ENCODE results near the gene NHEJ1.

NHEJ1 gene

DNA sequence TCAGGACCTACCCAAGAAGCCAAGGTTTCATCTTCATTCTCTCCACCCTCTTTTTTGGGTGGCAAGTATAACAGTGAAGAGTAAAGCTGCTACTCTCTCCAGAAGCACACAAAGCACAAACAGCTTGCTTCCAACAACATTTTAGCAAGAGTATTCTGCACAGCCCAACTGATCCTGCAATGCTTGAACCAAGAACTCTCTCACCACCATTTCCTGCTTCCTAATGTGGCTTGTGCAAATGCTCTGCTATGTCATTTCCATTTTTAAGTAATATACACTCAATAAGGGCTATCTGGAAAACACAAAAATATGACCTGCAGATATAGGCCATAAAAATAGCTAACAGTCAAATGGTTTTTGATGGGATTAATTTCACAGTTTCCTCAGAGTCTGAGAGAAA lies 75.8 kb downstream of the NHEJ1 start:
- no peak for FAIRE-seq

DNA sequence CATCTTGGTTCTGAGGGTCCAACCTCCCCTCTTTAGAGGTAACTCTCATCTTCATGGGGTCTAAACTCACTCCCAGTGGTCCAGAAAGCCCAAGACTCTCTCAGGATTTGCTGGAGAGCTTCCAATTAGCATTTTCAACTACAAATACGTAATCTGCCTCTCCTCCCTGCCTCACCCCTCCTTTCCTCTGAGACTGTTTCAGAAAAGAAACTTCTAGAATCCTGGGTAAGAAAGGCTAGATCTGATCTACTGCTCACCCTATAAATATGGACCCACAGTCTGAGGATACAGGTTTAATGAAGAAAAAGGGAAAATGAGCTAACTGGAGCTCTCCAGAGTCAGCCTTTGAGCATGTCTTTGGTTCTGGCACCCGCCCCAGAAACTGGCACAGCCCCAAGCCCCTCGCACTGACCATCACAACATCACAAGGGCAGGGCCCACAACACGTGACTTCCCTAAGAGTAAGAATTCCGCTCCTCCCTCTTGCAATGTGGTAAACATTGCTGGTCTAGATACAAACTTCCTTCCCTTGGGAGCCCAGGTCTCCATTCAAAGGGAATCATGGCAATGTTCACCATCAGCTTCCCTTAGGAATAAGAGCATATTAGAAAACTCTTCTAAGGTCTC lies 78.2 kb downstream of the NHEJ1 start:
- FAIRE-seq = no peak

DNA sequence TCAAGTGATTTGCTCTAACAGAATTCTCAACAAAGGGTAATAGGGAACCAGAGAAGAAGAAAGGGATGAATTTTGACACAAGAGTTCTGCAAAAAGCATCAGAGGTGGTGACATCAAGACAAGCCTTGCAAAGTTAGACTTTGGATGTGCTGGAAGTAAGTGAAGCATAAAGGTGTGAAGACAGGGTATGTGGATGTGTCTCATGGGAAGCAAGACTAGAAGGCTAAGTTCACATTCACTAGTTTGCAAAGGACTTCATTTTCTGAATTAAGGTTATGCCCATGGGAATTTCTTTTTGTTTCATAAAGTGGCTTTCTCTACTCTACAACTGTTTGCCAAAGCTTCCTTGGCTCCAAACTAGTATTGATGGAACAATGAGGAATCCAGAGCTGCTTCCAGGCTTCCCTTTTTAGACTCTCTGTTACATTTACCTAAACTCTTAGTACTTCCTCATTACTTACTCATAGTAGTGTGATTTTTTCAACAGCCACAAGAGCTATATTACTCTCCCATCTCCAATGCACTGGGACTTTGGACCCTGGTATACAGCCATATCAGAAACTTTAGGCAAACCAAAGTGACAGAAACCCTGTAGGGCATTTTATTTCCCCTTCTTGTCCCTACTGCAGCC lies 78.8 kb downstream of the NHEJ1 start:
- no peak for FAIRE-seq

DNA sequence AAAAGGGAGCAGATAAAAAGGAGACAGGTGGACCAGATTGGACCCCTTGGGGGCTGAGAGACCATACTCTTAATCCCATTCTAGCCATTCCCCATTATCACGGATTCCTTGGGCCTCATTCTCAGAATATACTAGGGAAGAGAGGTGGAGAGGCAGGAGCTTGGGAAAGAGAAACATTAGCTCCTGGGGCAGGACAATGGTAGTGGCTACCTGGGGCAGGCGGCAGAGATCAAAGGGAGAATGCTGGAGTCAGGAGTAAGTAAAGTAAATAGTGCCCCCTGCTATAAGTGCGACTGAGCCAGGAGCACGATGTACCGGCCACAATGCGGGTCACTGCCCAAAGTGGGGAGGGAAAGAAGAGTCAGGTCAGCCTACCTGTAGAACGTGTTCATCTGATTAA lies 79.5 kb downstream of the NHEJ1 start:
- no peak for FAIRE-seq

DNA sequence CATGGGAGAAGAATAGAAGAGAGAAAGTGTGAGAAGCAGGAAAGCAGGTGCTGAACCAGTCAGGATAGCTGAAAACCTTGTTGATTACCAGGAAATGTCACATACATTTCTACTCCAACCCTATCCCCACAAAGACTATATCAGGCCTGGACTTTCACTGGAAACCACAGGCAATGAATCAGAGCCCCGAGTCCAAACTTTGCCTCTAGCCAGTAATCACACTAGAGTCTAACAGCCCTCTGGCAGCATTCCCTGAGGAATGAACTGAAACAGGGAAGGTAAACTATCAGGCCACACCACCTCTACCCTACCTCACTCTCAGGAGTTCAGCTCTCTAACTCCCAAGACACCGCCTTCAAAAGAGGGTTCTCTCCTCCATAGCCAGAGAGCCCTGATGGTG lies 81.2 kb downstream of the NHEJ1 start:
- no peak for FAIRE-seq

DNA sequence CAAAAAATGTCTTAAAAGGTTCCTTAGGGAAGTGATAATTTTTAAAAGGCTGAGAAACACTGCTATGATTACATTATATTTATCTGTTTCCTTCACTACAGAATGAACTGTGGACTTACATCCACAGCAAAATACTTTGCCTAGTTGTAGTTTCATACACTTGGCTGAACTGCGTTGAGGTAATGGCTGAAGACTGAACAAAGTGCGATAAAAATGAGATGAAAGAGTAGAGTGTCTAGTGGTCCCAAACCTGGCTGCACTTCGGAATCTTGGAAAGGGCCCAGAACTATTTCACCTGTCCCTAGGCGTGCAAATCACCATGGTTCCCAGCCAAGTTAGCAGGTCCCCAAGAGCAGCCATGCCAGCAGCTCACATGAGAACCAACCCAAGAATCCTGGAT lies 81.7 kb downstream of the NHEJ1 start:
- FAIRE-seq = no peak

DNA sequence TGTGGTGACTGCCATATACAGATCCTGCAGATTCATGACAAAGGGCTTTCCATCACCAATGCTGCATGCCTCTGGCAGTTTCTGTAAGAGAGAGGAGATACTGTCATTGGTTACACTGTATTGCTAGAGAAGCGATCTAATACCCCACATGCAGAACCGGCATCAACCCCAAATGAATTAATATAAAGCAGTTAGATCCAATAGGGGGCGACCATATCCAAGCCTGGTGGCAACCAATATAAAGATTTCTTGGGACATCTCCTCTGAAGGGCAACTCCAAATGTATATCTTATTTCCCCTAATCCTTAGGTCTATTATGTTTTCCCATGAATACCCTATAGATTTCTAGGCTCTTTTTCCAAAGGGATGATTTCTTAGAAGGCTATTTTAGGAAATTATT lies 82.5 kb downstream of the NHEJ1 start:
- FAIRE-seq = no peak

DNA sequence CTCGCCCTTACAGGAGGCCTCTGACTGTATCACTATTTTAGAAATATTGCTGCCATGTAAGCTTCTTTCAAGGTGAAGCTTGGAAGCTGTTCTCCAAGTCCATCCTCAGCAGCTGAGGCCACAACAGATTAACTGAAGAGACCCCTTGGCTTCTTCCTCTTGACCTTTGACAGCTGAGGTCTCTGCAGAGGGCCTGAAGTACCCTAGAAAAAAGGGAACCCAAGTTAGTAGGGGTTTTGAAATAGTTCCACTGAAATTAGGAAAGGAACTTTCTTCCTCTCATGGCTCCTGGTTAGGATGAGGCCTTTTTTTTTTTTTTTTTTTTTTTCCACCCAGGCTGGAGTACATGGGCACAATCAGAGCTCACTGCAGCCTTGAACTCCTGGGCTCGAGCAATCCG lies 84.4 kb downstream of the NHEJ1 start:
- FAIRE-seq = no peak

DNA sequence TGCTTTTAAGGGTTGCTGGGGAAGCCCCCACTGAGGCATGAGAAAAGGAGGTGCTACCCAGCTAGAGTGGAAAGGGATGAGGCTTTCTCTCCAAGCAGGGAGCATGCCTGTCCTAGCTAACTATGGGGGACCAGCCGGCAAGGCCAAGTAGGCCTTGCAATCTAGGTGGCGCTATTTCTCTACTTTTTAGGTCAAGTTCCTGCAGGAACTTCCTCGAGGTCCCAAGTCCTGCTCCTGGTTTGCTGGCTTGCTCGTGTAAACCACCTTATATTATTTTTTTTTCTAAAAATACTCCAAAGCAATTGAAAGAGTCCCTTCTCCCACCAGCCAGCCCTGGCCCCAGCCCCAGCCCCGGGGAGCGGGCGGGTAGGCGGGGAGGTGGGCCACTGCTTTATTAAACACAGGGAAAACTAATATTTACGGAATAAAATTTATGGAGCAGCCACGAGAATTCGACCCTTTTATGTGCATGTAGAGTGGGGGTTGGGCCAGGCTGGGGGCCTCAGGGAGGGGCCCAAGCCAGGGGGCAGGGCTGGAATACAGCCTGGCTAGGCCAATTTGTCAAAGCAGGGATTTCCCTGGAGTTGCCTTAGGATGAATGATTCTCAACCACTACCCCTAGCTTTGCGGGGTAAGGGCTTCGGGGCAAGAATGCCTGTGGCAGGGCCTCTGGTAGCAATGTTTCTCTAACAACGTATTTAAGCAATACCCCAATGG lies 87.0 kb downstream of the NHEJ1 start:
- no peak for FAIRE-seq

DNA sequence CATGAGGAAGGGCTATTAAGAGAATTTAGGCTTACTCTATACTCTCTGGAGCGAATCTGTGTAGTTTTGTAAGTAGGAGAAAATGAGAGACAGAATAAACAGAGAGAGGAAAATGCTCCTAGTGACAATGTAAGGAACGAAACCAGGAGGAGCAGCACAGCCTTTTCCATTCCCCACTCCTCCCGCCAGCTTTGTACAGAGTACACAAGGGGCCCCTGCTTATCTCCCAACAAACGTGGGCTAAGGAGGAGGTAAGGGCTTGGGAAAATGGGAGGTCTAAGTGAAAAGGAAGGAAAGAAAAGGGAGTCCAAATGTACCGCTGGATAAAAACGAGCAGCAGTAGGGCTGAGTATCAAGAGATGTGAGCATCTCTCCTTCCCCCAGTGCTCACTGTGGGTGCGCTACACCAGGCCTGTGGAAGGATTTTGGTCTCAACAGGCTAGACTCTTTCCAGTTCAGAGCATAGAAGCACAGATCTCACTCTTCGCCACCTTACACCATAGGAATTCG lies 87.8 kb downstream of the NHEJ1 start:
- no peak for FAIRE-seq

DNA sequence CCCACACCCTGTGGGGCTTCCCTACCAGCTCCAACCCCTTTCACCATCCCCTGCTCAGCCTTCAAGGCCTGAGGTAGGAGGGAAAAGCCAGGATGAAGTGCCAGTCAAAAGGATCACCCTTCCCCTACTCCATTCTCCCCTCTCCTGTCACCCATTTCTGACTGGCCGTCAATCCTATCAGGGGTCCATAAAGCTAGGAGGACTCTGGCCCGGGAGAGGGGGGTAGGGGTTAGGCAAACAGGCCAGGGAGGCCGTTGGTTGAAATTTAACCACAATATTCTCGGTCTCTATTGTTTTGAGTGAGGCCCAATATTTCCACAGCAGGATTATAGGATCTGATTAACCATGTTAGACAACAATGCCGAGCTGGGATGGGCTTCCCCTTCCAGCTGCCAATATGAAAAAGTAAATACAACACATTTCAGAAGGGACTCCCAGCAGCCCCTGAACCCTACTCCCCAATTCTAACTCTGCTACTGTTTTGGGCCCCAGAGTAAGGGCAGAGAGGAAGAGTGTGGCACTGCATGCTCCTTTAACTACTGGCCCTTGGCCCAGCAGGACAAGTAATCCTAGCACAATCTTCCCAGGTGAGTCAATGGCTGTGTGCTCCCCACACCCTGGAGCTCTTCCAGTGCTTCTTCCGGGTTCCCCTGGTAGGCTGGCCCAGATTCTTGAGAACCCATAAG lies 89.3 kb downstream of the NHEJ1 start:
- no peak for FAIRE-seq

DNA sequence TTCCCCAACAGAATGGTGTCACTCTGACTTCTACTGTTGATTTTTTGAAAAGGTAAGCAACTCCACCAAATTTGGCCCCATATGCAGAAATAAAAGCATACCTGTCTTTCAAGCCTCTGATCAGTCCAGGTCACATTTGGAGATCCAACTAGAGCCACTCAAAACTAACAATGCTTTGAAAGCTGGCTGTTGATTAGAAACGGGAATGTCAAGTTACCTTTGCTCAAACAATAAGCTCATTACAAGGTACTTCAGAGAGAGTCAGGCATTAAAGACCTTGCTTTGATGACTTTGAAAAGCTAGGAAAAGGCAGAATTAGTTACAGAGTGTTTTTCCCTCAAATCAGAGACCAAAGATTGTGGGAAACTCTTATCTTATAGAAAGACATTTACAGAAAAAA lies 95.1 kb downstream of the NHEJ1 start:
- no peak for FAIRE-seq

DNA sequence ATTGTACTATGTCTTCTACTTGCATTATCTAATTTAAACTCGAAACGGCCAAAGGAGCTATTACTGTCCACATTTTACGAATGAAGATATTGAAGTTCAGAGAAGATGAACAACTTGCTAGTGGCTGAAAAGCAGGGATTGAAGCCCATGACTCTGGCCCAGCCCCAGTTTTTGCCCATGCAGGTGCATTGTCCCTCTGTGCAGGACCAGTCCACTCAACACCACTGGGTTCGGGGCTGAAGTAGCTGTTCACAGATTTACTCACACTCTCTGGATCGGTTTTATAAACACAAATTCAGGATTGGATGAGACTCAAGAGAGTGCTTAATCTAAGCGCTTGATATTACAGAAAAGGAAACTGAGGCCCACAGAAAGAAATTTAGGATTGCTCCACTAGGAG lies 98.5 kb downstream of the NHEJ1 start:
- FAIRE-seq = no peak

DNA sequence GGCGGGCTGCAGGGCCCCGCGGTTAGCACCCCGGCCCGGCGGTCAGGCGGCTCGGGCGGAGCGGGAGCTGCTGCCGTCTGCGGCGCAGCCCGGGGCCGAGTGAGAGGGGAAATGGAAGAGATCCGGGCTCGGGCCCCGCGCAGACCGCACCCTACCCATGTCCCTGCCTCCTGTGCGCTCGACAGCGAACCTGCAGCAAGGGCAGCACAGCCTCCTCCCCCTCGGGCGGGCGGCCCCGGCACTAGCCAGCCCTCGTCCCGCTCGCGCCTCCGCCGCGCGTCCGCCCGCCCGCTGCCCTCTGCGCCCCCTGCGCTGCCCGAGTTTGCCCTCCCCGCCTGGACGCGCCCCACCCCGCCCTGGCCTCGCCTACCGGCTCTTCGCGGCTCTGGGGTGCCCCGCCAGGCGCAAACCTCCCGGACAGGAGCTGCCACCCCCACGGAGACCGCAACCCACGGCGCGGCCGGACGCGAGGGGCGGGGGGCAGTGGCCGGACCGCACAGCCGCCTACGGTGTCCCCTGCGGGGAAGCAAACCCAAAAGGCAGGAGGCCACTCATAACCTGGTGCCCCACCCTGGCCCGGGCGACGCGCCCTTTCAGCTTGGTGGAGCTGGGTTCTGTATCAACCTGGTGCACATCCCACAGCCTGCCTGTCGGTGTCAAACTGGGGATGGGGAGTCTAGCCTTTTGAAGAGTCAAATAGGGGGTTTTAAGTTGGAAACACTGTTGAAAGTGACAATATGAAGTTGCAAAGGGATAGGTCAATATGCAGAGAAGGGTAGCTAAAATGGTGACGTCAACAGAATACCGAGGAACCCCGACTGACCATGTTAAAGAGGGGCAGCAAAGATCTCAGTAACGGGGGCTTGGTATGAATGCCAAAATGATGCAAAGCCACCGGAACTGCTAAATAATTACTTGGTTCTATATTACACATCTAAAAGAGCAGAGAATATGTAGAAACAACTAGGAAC lies 99.5 kb downstream of the NHEJ1 start, which contains the start of gene IHH:
Gene IHH (minus strand): TSS at position 101 of the 971 bp plus-strand sequence. CDS start 454 bp downstream, outside the sequence.
- FAIRE-seq = no peak

DNA sequence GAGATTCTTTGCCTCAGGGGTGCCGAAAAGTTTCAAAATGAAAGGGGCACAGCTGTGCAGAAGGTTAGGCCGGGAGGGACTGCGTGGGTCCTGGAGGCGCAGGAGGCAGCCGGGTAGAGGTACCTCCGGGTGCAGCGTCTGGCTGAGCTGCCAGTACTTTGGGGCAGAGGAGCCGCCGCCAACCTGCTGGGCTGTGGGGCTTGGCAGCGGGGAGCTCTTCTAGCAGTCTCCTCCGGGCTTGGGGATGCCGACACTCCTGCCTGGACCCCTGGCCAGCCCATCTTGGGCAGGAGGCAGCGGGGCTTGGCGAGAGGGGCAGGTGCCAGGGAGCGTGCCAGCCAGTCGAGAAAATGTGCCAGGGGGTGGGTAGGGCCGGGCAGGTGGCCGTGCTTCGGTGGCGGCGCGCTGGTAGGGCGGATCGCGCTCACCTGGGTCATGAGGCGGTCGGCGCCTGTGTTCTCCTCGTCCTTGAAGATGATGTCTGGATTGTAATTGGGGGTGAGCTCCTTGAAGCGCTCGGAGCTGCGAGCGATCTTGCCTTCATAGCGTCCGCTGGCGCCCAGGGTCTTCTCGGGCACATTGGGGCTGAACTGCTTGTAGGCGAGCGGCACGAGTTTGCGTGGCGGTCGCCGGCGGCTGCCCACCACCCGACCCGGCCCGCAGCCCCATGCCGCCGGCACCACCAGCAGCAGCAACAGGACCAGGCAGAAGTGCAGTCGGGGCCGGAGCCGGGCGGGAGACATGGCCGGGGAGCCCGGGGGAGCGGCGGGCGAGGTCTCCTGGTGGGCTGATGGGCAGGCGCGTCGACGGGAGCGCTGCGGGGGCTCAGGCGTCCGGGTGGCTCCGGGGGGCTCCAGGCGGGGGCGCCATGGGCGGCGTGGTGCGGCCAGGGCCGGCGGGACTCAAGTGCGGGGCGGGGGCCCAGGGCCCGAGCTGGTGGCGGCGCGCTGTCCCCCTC lies 100.6 kb downstream of the NHEJ1 start:
- no peak for FAIRE-seq

DNA sequence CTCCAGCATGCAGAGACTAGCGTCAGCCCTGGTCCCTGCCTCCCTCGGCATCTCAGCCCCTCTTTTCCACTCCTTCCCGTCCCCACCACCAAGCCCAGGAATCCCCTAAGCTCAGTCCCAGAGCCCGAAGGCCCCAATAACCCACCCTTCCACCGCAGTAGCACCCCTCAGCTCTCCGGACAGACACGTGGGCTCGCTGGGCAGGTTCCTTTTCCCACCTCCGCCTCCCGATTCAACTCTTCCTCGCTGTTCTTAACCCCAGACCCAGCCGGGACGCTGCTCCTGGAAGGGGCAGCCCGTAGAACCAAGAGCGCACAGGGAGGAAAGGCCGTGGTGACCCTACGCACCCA lies 101.3 kb downstream of the NHEJ1 start:
- no peak for FAIRE-seq

DNA sequence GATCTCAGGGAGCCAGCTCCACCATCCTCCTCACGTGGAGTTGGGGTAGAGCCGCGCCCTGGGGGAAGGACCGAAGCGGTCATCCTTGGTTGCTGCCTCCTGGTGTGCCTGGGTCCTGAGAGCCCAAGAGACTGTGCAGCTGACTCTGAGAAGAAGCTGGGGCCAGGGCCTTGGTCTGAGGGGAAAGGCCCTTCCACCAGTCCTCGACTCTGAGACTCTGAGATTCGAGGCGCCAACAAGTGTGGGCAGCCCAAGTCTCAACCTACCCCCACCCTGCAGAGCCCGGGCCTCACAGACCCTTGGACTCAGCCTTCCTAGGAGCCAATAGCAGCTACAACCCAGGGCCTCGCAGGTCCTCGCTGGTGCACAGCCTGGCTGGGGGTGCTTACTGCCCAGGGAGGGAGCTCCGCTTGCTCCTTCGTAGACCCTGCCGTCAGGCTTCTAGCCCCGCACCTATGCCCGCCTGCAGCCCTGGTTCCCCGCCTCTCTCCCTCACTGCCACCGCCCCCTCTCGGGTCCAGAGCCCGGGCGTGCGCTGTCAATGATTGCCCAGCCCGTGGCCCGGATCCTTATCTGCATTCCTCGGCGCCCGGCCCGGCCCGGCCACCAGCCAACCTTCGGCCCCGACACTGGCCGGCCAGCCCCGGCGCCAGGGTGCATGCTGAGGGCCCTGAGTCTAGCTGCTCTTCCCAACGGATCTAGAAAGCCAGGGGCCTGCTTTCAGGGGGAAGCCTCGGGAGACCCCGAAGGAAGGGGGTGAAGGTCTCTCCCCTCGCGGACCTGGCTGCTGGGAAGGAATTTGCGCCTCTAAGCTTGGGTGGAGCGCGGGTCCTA lies 101.9 kb downstream of the NHEJ1 start:
- no peak for FAIRE-seq

DNA sequence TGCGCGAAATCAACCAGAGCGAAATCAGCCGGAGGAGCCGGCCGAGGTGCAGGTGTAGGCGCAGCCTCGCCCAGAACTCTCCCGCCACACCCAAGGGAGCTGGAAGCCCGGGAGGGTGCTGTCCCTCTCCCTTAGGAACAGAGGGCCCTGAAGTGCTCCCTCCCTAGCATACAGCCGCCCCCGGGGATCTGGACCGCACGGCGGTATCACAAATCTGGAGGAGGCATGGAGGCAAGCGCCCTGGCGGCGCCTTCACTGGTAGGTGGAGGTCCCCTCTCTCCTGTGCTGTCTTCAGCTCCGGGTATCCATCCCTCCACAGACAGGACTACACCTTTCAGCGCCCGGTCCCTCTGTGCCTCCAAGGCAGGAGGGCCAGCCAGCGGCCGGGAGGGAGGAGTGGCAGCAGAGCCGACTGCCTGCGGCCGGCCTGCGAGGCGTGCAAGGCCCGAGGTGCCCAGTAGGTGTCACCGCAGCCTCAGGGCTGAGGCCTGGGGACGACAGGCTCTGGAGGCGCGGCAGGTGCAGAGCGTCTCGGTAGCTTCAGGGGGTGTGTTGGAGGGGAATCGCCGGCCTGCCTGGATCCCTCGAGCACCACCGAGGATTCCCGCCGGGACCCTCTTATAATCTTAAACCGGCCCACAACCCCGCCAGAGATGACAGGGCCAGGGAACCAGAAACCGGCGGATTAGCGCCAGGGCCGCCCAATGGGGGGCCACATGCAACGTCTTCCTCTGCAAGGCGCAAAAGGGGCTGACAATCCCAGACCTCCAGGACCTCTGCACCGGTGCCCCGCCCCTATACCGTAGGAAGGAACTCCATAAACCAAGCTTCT lies 102.7 kb downstream of the NHEJ1 start:
- FAIRE-seq = no peak

Data from TTC549 (cell line).